ENCODE data around the gene PIWIL1. TPM values are rescaled to one million over a fixed set of nuclear protein-coding genes. Genes with fewer than 3 reads are reported as not detected.
A peak's percentile ranks its signal among the peaks of the same experiment; 100 is the strongest.

PIWIL1 gene
- total RNA-seq, 1 experiment from 2014 or later = not detected

GRCh38 chr12:130333341-130333740 lies 4.3 kb upstream of the PIWIL1 start:
- DNase-seq = no peak
- BruUV-seq (replicated peaks) = no TSS peak
- Mint-ChIP-seq H3K9me3 (ENCODE audit: low read depth, unreplicated experiment) (peaks cover 3% of the 10 kb centered on the region), H3K27me3 (ENCODE audit: unreplicated experiment) (no peaks in the 10 kb centered on the region), H3K4me3 (ENCODE audit: low read depth, unreplicated experiment) (no peak overlapping the region), H3K36me3 (ENCODE audit: insufficient read depth, unreplicated experiment) (no peaks in the 10 kb centered on the region), H3K4me1 (ENCODE audit: low read depth, unreplicated experiment) (no peaks in the 10 kb centered on the region), H3K27ac (ENCODE audit: unreplicated experiment) (no peak overlapping the region)
- CTCF ChIA-PET = no interaction called here
- TF ChIP-seq CTCF (IDR thresholded peaks at IDR 0.05; ENCODE audit: unreplicated experiment) = no peak
- intact Hi-C loops (cut with micrococcal nuclease; ENCODE audit: unreplicated experiment) = no loop called here

- no peak for TF ChIP-seq CTCF (IDR thresholded peaks at IDR 0.05; ENCODE audit: unreplicated experiment)
- BruUV-seq (replicated peaks) = no TSS peak
- CTCF ChIA-PET = no interaction called here
- Mint-ChIP-seq H3K27me3 (ENCODE audit: unreplicated experiment) (no peaks in the 10 kb centered on the region), H3K9me3 (ENCODE audit: low read depth, unreplicated experiment) (peaks cover 3% of the 10 kb centered on the region), H3K4me3 (ENCODE audit: low read depth, unreplicated experiment) (no peak overlapping the region), H3K4me1 (ENCODE audit: low read depth, unreplicated experiment) (no peaks in the 10 kb centered on the region), H3K27ac (ENCODE audit: unreplicated experiment) (no peak overlapping the region), H3K36me3 (ENCODE audit: insufficient read depth, unreplicated experiment) (no peaks in the 10 kb centered on the region)
- no peak for DNase-seq
- intact Hi-C loops (cut with micrococcal nuclease; ENCODE audit: unreplicated experiment) = no loop called here
These were observed 3.3 kb upstream of the PIWIL1 start for GRCh38 chr12:130334399-130334798.

GRCh38 chr12:130334937-130335336 lies 2.8 kb upstream of the PIWIL1 start:
- intact Hi-C loops (cut with micrococcal nuclease; ENCODE audit: unreplicated experiment) = loop anchor here (1.0 to 5.0 kb wide), 3 partner anchors 288 to 412 kb away; no protein-coding TSS in a partner anchor
- Mint-ChIP-seq H3K4me1 (ENCODE audit: low read depth, unreplicated experiment) (peaks cover 4% of the 10 kb centered on the region), H3K4me3 (ENCODE audit: low read depth, unreplicated experiment) (no peak overlapping the region), H3K36me3 (ENCODE audit: insufficient read depth, unreplicated experiment) (no peaks in the 10 kb centered on the region), H3K9me3 (ENCODE audit: low read depth, unreplicated experiment) (peaks cover 4% of the 10 kb centered on the region), H3K27ac (ENCODE audit: unreplicated experiment) (no peak overlapping the region), H3K27me3 (ENCODE audit: unreplicated experiment) (no peaks in the 10 kb centered on the region)
- no TSS peak for BruUV-seq (replicated peaks)
- CTCF ChIA-PET = no interaction called here
- no peak for DNase-seq
- TF ChIP-seq CTCF (IDR thresholded peaks at IDR 0.05; ENCODE audit: unreplicated experiment) = no peak

- H3K9me3 Mint-ChIP-seq (ENCODE audit: low read depth, unreplicated experiment) = peaks cover 7% of the 10 kb centered on the region
- intact Hi-C loops (cut with micrococcal nuclease; ENCODE audit: unreplicated experiment) = loop anchor here (1.0 to 5.0 kb wide), 3 partner anchors 288 to 412 kb away; no protein-coding TSS in a partner anchor
- CTCF ChIA-PET = no interaction called here
- H3K4me1 Mint-ChIP-seq (ENCODE audit: low read depth, unreplicated experiment) = peaks cover 9% of the 10 kb centered on the region
- H3K27me3 Mint-ChIP-seq (ENCODE audit: unreplicated experiment) = no peaks in the 10 kb centered on the region
- no TSS peak for BruUV-seq (replicated peaks)
- no peak overlapping the region for H3K4me3 Mint-ChIP-seq (ENCODE audit: low read depth, unreplicated experiment)
- DNase-seq = peak; percentile 50
- no peak for TF ChIP-seq CTCF (IDR thresholded peaks at IDR 0.05; ENCODE audit: unreplicated experiment)
- H3K27ac Mint-ChIP-seq (ENCODE audit: unreplicated experiment) = no peak overlapping the region
- no peaks in the 10 kb centered on the region for H3K36me3 Mint-ChIP-seq (ENCODE audit: insufficient read depth, unreplicated experiment)
These were observed 1.9 kb upstream of the PIWIL1 start for GRCh38 chr12:130335517-130336392.
